DMS53 (cell line): Measurements from ENCODE around the gene KRTAP20-1.

Experiments used
- DNase-seq: peaks from one replicate; lab custom pipeline; 2025; lab: John Stamatoyannopoulos, UW

The KRTAP20-1 gene, protein sequence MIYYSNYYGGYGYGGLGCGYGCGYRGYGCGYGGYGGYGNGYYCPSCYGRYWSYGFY

DNA sequence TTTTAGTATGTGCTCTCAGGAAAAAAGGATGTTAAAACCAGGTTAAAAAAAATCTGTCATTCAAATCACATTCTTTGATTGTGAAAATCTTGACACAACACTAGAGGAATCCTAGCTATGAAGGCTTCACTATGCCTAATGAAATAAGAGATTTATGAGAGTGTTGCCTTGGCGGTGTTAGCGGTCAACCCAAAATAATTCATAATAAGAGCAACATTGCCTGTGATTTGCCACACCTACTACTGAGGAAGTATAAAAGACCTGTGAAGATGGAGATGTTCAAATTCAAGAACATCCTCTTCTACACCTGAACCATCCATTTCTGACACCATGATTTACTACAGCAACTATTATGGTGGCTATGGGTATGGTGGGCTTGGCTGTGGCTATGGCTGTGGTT lies at the start of gene KRTAP20-1:
KRTAP20-1 (plus strand) TSS at position 301 of the 400 bp plus-strand sequence; CDS start at position 331, 30 bp downstream.
- no peak for DNase-seq

DNA sequence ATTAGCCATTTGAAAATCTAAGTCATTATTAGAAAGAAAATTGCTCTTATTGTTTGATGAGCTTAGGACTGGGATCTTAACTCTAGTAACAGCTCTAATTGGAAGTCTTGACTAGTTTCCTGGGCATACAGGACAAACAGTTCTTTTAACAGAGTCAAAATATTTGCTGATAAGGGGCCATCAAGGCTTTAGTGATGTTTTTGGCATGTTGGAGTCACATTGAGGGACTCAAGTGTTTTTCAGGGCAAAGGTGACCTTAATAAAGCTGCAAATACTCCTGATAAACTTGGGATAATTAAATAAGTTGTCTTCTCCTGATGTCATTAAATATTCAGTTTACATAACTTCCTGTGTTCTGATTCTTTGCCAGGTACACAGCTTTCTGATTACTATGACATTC lies 48.6 kb upstream of the KRTAP20-1 start:
- no peak for DNase-seq

- DNase-seq: no peak
Measured at GRCh38 chr21:30577766-30578165, 38.5 kb upstream of the KRTAP20-1 start.

GRCh38 chr21:30579346-30579745 lies 36.9 kb upstream of the KRTAP20-1 start:
- no peak for DNase-seq

DNA sequence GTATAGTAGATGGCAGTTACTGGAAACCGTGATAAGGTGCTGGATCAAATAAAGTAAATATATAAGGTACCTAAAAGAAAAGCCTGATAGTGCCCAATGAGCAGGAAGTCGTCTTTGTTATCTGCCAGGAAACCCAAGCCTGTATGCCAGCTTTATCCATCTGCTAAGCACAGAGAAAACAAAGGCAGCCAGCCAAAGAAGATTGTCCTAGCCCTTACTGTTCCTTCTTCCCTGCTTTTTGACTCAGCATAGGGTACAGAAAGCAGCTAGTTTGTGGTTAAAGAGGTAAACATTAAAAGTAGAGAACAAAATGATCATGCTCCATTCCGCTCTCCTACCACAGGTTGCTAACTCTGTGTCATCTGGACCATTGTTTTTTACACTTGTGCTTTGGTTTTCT lies 36.1 kb upstream of the KRTAP20-1 start:
- DNase-seq: no peak

DNA sequence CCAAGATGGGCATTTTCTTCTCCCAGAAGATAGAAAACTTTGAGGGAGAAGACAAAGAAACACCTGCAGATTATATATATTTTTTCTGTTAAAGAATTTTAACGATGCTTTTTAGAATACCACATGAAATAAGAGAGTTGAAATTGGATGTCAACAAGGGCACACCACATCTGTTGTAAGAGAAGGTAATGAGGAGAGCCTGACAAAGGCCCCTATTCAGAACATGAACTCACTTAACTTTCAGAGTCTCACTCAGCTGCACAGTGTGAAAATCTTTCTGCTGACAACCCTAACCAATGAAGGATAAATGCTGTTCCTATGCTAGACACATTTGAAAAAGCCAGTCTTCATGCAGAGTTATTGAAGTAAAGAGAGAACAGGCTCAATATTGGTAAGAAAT lies 33.4 kb upstream of the KRTAP20-1 start:
- no peak for DNase-seq

DNA sequence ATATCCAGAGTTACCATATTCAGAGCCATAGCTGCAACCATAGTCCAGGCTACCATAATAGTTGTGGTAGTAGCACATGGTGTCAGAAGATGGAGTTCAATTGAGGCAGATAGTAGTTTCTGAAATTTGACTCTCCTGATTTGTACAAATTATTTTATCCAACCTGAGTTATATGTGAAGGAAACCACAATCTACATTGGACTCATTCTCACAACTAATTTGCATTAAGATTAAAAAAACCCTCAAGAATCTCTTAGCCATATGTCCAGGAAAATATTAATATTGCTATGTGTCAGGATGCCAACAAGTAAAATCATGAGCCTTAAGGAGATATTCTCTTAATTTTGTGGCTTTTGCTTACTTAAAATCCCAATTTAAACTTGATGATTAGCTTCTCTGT lies 25.9 kb upstream of the KRTAP20-1 start, which contains the start of gene KRTAP22-2:
KRTAP22-2 (minus strand) TSS at position 101 of the 400 bp plus-strand sequence.
- no peak for DNase-seq

- DNase-seq: no peak
Measured at GRCh38 chr21:30592140-30592539, 24.1 kb upstream of the KRTAP20-1 start, which contains the start of gene KRTAP6-3. TSS of gene KRTAP6-3 (plus strand) at chr21:30592440. CDS start at chr21:30592446, 6 bp downstream.

DNA sequence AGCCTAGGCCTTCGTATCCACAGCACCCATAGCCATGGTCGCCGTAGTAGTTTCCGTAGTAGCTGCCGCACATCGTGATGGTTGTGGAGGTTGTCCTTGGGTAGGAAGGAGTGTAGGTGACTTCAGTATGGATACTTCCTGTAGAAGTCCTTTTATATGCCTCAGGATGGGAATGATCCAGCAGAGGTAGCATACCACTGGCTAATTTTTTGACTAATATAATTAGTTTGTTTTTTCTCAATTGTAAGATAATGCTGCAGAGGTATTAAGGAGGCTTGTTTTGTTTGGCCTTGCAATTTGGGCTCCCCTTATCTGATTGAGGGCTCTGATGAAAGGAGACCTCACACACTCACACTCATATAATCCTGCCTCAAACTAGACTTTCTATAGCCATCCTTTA lies 17.4 kb upstream of the KRTAP20-1 start, which contains the start of gene KRTAP6-2:
KRTAP6-2 (minus strand) TSS at position 101 of the 400 bp plus-strand sequence; CDS start at position 73, 28 bp downstream.
- DNase-seq: no peak

DNA sequence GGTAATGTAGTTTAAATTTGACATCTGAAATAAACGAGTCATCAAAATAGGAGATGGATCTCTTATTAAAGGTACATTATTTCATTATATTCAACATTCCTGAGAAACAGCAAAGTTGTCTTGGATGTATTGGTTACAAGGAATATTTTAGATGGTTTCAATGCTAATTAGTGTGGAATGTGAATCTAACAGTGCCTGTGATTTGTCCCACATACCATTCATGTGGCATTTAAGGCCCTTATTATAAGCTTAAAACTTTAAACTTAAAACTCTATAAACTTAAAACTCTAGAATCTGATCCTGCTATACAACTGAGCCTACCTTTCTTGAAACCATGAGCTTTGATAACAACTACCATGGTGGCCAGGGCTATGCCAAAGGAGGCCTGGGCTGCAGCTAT lies 15.4 kb upstream of the KRTAP20-1 start, which contains the start of gene KRTAP22-1:
KRTAP22-1 (plus strand) TSS at position 301 of the 400 bp plus-strand sequence.
- DNase-seq: no peak

GRCh38 chr21:30605968-30606367 lies 10.3 kb upstream of the KRTAP20-1 start:
- DNase-seq: peak; percentile 27

DNA sequence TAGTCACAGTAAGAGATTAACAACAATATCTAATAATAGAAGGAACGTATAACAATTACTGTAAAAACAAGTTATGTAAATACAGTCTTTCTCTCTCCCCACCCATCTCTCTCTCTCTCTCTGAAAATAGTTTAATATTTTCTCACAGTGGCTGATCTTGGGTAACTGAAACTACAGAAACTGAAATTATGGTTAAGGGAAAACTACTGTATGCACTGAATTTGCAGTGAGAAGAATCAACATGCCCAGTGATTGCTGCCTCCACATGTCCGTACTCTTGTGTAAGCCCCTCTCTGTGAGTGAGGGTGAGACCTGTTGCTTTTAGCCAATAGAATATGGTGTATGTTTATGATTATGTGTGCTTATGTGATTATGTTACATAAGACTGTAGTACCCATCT lies 4.1 kb upstream of the KRTAP20-1 start:
- DNase-seq: no peak

- DNase-seq: peak; percentile 46
Measured at GRCh38 chr21:30613836-30614235, 2.4 kb upstream of the KRTAP20-1 start, which contains the start of gene KRTAP6-1. TSS of gene KRTAP6-1 (minus strand) at chr21:30613930. CDS start at chr21:30613904, 26 bp downstream.

GRCh38 chr21:30615199-30615598 lies 1.0 kb upstream of the KRTAP20-1 start:
- no peak for DNase-seq

DNA sequence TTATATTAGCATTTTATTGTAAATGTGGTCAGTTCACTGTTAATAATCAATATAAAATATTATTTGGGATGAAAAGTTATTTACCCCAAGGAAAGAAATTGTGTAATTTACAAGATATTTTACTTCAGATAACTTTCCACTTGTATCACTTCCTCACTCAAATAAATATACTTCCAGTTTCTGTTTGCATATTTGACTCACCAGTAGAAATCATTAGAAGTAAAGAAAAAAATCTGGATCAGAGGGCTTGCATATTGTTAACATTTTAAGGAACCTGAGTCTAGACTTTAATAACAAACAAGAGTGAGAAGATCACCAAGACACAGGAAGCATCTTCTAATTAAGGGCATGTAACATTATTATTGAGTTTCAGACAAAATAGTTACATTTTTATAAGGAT lies 3.9 kb downstream of the KRTAP20-1 start:
- DNase-seq: peak; percentile 26

DNA sequence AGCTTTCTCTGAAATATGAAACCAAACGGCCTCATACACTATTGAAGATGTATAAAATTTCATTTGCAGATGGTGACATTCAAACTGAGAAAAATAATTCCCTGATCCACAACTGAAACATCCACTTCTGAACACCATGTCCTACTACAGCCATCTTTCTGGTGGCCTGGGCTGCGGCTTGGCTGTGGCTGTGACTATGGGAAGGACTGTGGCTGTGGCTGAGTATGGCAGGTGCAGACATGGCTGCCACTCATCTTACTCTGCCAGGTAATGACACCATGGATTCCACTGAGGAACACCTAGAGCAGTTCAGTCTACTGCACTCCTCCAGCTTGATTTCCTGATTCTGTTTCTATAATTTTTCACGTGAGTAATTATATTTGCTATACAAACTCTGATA lies 4.3 kb downstream of the KRTAP20-1 start, which contains the start of gene KRTAP20-4:
KRTAP20-4 (plus strand) TSS at position 106 of the 400 bp plus-strand sequence.
- DNase-seq: peak; percentile 32

DNA sequence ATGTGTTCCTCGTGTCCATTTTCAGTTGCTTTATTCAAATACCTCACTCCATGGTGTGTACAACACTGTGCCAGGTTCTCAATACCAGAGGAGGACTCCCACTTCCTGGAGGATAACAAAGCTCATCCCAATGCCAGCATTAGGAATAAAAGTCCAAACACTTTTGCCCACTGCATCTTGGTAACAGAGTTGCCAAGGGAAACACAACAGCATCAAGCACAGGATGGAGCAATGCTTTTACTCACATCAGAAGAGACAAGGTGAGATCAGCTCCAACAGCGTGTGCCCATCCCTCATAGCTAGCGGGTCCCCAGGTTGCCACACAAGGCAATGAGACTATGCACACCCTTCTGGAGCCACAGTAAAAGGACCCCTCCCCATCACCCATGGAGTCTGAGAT lies 7.1 kb downstream of the KRTAP20-1 start:
- no peak for DNase-seq

- no peak for DNase-seq
Measured at GRCh38 chr21:30625449-30626165, 9.4 kb downstream of the KRTAP20-1 start.

- DNase-seq: no peak
Measured at GRCh38 chr21:30628109-30628508, 11.9 kb downstream of the KRTAP20-1 start.

- no peak for DNase-seq
Measured at GRCh38 chr21:30629200-30629599, 13.0 kb downstream of the KRTAP20-1 start.

- no peak for DNase-seq
Measured at GRCh38 chr21:30634906-30635305, 18.7 kb downstream of the KRTAP20-1 start, which contains the start of gene KRTAP20-2. TSS of gene KRTAP20-2 (plus strand) at chr21:30635206. CDS start at chr21:30635264, 58 bp downstream.

- no peak for DNase-seq
Measured at GRCh38 chr21:30638686-30639085, 22.5 kb downstream of the KRTAP20-1 start.

DNA sequence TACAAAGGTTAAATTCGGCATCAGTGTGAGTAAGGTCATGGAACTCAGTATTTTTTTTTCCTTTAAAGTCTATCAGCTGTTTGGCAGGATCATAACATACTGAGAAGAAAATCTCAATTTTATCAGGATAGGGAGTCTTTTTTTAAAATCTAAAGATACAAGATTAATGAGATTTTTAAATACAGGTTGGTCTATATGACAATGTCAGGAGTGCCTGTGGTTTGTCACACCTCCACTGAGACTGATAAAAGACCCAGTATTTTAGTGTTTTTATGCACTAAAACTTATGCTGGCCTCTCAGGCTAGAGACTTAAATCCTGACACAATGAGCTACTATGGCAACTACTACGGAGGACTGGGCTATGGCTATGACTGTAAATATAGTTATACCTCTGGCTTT lies 26.3 kb downstream of the KRTAP20-1 start, which contains the start of gene KRTAP20-3:
KRTAP20-3 (plus strand) TSS at position 301 of the 400 bp plus-strand sequence.
- DNase-seq: no peak
